ENCODE data around the gene DHX30.
"Not testable (repeated sequence)": the region's sequence is repeated elsewhere in the genome, so short reads cannot be mapped to it uniquely, and the experiment has no call there.

The DHX30 gene

GRCh38 chr3:47877719-47878118 is 74.8 kb downstream of the DHX30 start:
- no peak for DNase-seq (ENCODE audit: low read depth, low spot score)

- no peak for DNase-seq (ENCODE audit: low read depth, low spot score)
Observed at GRCh38 chr3:47882338-47882737, 79.4 kb downstream of the DHX30 start.

GRCh38 chr3:47884603-47885002 is 81.7 kb downstream of the DHX30 start:
- DNase-seq (ENCODE audit: low read depth, low spot score): no peak

- DNase-seq (ENCODE audit: low read depth, low spot score): no peak
Observed at GRCh38 chr3:47885168-47885567, 82.2 kb downstream of the DHX30 start.

GRCh38 chr3:47887991-47888390 is 85.1 kb downstream of the DHX30 start:
- DNase-seq (ENCODE audit: low read depth, low spot score): not testable (repeated sequence)

GRCh38 chr3:47888986-47889757 is 86.2 kb downstream of the DHX30 start:
- DNase-seq (ENCODE audit: low read depth, low spot score): no peak

GRCh38 chr3:47890126-47890827 is 87.3 kb downstream of the DHX30 start:
- DNase-seq (ENCODE audit: low read depth, low spot score): no peak

- DNase-seq (ENCODE audit: low read depth, low spot score): no peak
Observed at GRCh38 chr3:47890828-47891612, 88.1 kb downstream of the DHX30 start.

GRCh38 chr3:47891613-47892005 is 88.7 kb downstream of the DHX30 start:
- no peak for DNase-seq (ENCODE audit: low read depth, low spot score)

- no peak for DNase-seq (ENCODE audit: low read depth, low spot score)
Observed at GRCh38 chr3:47892286-47893040, 89.5 kb downstream of the DHX30 start.

- DNase-seq (ENCODE audit: low read depth, low spot score): no peak
Observed at GRCh38 chr3:47895241-47895640, 92.3 kb downstream of the DHX30 start.

- DNase-seq (ENCODE audit: low read depth, low spot score): no peak
Observed at GRCh38 chr3:47896736-47897135, 93.8 kb downstream of the DHX30 start.

- DNase-seq (ENCODE audit: low read depth, low spot score): no peak
Observed at GRCh38 chr3:47897954-47898353, 95.0 kb downstream of the DHX30 start.

- no peak for DNase-seq (ENCODE audit: low read depth, low spot score)
Observed at GRCh38 chr3:47899495-47900108, 96.7 kb downstream of the DHX30 start.
